Endothelial cell of coronary artery (primary cell): Measurements from ENCODE around the gene CTSL. TPM values are rescaled to one million over a fixed set of nuclear protein-coding genes. Genes with fewer than 3 reads are reported as not detected.

Source experiments
- total RNA-seq: library from RNA; depleted of rRNA; stranded (reverse); fragments of >200 nt; gene quantifications from 2 replicates; pipeline ENCODE4 v1.2.3, GENCODE V29; 2014

The CTSL gene
- total RNA-seq: 93.1 and 129 TPM in 2 replicates

GRCh38 chr9:87725900-87726709 lies at the start of gene CTSL:
Gene CTSL (plus strand): TSS chr9:87726119. CDS start chr9:87727604, 1,485 bp downstream.

Other genes with a start within 250 kb of the CTSL start
- gene DAPK1, start 228.3 kb upstream of the CTSL start, total RNA-seq: 45.3 and 65.3 TPM in 2 replicates
- not detected in 2 replicates for gene SPATA31E1, start 156.8 kb downstream of the CTSL start, total RNA-seq
- not detected in 2 replicates for gene SPATA31C1, start 191.8 kb downstream of the CTSL start, total RNA-seq
- 0.56 and 0.90 TPM in 2 replicates for gene CDK20, start 248.4 kb downstream of the CTSL start, total RNA-seq